NCI-H460 (cell line): ENCODE measurements around the gene IQCE. TPM values are rescaled to one million over a fixed set of nuclear protein-coding genes. Genes with fewer than 3 reads are reported as not detected.

Source experiments
- DNase-seq: peaks from one replicate; pipeline ENCODE4 v3.0.0-alpha.2; 2016; ENCODE audit warnings: low read depth; ENCODE audit errors: extremely low read depth
- total RNA-seq: library from RNA; depleted of rRNA; stranded (reverse); fragments of >200 nt; shearing (Covaris generic); gene quantifications from 2 replicates; pipeline ENCODE4 v1.2.3, GENCODE V29; 2014

Gene IQCE
- total RNA-seq, 1 experiment from 2014 or later, result 9.2 TPM

- DNase-seq, result no peak
Observed at GRCh38 chr7:2611922-2612321, 53.1 kb downstream of the IQCE start.

GRCh38 chr7:2612445-2613097, 53.8 kb downstream of the IQCE start:
- DNase-seq, result no peak

GRCh38 chr7:2613098-2613930, 54.5 kb downstream of the IQCE start:
- DNase-seq, result no peak

DNA sequence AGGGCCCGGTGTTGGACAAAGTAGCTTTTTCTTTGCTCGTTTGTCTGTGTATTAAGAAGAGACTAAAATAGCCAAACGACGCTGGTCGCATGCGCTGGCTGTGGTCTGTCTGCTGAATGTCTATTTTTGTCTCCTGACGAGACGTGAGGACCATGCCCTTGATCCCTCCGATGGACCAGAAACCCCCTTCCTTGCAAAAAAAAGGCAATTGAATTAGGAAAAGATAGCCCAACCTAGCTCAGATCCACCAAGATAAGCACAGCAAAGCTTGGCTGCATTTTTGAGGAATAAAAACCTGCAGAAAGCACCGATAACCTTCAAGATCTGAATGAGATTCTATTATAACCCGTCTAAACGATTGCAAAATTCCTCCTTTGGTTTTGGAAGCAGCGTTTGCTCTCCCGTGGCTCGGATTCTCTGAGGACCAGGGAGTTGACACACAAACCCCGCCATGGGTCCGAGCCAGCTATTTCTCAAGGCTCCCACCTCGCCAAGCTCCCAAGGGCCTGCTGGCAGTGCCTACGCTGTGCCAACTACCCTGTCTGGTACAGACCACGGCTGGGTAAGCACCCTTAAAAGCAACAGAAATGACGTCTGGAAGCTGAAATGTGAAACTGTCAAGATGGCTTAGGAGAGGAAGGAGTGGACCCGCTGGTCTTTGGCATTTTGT, 55.3 kb downstream of the IQCE start:
- DNase-seq, result no peak

DNA sequence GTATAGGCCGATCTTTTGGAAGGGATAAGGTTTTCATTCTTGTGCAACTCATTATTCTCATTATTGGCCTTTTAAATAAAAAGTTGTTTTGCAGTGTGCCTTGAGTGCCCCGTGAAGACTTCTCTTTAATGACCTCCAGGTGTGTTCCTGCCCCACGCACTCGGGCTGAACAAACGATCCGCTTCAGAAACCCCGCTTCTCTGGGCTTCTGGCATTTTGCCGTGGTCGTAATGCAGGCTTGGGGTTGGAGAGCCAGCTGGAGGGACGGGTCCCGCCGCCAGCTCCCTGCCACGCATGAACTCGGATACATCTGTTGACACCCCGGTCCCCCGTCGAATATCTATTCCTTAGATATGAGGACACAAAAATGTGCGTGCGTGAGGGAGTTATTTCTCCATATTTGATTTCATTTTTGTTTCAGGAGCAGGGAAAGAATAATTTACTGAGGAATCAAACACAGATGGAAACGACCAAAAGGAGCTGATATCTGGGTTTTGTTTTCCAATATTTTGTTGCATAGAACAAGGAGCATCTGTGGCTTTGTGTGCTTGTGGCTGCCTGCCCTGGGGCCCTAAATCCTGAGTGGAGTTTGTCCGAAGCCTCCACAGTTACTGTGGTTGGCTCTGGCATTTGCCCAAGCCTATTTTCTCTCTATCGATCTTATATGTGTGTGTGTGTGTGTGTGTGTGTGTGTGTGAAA, 56.0 kb downstream of the IQCE start:
- no peak for DNase-seq

- no peak for DNase-seq
Observed at GRCh38 chr7:2616387-2617324, 57.9 kb downstream of the IQCE start.

GRCh38 chr7:2617325-2617905, 58.6 kb downstream of the IQCE start:
- no peak for DNase-seq

DNA sequence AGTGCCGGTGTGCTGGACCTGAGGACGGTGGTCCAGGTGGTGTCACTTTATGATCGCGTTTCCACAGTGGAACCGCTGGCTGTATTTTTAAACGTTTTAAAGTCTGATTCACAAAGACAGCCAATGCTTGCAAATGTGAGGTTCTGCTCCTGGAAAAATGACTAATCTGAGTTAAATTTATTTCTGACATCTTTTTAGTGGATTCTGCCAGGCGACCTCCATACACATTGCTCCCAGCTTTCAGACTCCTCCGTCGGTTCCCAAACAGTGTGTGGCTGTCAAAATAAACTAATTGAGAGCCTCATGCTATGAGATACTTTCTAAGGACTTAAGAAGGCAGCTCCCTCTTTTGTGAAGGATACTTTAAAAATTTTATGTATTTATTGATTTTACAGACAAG, 60.3 kb downstream of the IQCE start:
- DNase-seq, result no peak

DNA sequence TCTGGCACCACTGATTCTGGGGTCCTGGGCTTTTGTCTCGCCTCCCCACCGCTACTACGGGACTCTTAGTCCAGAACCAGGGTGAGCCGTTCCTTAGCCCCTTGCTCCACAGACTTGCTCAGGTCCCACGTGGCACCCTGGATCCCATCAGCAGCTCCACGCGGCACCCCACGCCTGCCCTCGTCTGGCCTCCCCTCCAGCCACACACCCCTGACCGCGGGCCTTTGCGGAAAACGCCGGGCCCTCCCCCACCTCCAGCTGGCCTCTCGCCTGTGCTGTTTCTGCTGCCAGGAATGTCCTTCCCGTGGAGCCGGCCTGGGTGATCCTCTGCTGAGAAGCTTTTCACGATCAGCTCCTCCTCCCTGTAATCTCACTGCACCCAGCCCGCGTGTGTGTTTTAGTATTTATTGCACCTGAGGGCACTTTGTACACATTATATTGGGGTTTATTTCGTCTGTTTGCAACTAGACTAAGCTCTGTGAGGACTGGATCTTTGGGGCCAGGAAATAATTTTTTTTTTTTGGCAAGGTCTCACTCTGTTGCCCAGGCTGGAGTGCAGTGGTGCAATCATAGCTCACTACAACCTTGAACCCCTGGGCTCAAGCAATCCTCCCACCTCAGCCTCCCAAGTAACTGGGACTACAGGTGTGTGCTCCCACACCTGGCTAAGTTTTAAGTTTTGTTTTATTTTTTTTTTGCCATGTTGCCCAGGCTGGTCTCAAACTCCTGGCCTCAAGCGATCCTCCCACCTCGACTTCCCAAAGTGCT, 62.5 kb downstream of the IQCE start:
- no peak for DNase-seq

DNA sequence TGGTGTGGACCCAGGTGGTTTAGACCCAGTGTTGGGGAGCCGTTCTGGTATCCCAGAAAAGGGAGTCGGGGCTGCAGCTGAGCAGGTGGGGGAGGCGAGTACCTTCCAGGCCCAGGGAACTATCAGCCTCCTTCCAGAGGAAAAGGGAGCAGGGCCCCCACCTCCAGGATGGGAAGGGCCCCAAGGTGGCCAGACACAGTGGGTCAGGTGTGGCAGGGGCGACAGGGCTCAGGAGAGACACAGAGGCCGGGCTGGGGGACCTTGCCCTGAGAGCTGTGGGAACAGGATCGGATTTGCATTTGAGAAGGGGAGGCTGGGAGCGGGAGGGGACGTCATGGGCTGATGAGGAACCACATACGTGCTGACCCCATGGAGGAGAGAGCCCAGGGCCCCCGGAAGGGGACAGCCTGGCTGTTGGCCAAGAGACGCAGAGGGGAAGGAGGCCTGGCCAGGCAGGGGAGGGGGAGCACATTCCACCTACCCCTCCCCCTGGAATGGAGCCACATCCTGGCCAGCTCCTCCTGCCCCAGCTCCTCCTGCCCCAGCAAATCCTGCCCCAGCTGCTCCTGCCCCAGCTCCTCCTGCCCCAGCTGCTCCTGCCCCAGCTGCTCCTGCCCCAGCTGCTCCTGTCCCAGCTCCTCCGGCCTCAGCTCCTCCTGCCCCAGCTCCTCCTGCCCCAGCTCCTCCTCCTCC, 63.3 kb downstream of the IQCE start:
- DNase-seq, result no peak

DNA sequence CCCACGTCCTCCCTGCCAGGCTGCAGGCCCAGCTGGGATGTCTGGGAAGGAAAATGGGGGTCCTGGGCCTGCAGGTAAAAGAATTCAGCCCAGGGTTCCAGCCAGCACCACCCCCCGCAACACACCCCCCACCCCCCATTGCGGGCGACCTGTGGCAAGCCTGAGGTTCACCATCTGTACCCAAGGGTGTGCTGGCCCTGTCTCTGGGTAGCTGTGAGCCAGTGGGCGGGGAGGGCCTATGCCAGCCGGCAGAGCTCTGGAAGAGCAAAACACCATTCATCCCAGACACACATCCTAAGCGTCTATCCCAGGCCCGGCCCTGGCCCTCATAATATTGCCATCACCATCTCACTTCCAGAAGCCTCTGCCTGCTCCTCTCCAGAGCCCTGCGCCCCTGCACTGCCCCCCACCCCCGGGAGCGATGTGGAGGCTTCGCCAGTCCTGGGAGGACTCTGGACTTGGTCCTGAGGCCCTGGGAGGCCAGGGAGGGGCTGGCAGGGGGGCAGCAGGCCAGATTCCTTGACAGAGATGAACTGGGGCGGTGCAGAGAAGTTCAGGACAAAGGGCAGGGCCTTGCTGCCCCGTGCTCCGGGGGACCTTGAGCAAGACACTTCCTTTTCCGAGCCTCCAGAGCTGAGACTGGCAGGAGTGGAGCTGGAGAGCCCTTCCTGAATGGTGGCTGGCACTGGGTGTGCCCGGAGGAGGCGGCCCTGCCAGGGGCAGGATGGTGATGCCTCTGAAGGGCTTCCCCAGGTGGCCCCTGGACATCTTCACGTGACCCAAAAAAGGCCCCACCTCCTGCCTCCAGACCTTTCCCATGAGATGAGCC, 64.3 kb downstream of the IQCE start:
- no peak for DNase-seq

DNA sequence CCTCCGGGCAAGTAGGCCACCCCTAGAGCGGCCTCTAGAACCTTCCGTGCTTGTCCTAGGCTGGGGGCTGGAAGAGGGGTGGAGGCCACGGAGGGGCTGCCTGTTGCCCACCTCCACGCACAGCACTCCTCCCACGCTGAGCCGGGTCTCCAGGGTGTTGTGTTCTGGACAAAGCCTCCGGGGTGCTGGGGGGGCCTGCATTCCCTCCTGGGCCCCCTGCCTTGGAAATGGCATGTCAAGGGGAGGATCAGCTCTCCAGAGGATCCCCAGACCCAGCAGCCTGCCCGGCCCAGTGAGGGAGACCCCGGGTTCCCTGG, 64.9 kb downstream of the IQCE start:
- no peak for DNase-seq

GRCh38 chr7:2624293-2624886, 65.6 kb downstream of the IQCE start:
- no peak for DNase-seq

- no peak for DNase-seq
Observed at GRCh38 chr7:2626498-2627117, 67.8 kb downstream of the IQCE start.

GRCh38 chr7:2627258-2628129, 68.7 kb downstream of the IQCE start:
- DNase-seq, result no peak

DNA sequence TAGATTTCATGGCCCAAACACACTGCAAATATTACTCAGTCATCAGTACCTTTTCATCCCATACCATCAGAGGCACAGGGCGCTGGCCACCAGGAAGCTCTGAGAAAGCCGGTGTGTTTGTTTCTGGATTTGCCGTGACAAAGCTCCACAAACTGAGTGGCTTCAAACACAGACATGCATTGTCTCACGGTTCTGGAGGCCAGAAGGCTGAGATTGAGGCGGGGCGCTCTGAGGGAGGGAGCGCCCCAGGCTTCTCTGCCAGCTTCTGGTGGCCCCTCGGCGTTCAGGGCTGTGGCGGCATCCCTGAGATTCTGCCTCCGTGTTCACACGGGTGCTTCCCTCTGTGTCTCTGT, 69.3 kb downstream of the IQCE start:
- DNase-seq, result no peak
